Liver (tissue), 9 donors: ENCODE measurements around the gene PASK. TPM values are rescaled to one million over a fixed set of nuclear protein-coding genes. Genes with fewer than 3 reads are reported as not detected.

ENCODE experiments used
- DNase-seq: peaks from one replicate; pipeline ENCODE4 v3.0.0-alpha.2; 2017; ENCODE audit warnings: low spot score
- H3K27ac ChIP-seq, 2 donors: one replicate each; pipeline ENCODE4 v1.7.0; 2013; ENCODE audit warnings: inconsistent platforms in 2 of 2, low read length in 2 of 2, control low read depth in 1 of 2, low read depth in 1 of 2, mild to moderate bottlenecking in 1 of 2
- H3K27me3 ChIP-seq, 4 donors: one replicate each; pipeline versions ENCODE4 v1.6.1 to v1.7.0; 2013; ENCODE audit warnings: low read length in 3 of 4, inconsistent platforms in 1 of 4, mild to moderate bottlenecking in 1 of 4, moderate library complexity in 1 of 4; ENCODE audit not compliant: control insufficient read depth in 4 of 4, insufficient read depth in 4 of 4
- H3K36me3 ChIP-seq, 4 donors: one replicate each; pipeline versions ENCODE4 v1.6.1 to v1.7.0; 2013; ENCODE audit warnings: low read length in 3 of 4, mild to moderate bottlenecking in 3 of 4, low read depth in 1 of 4, moderate library complexity in 1 of 4; ENCODE audit not compliant: control insufficient read depth in 4 of 4, insufficient read depth in 3 of 4
- H3K4me1 ChIP-seq, 4 donors: one replicate each; pipeline versions ENCODE4 v1.6.1 to v1.7.0; 2013; ENCODE audit warnings: low read length in 3 of 4, mild to moderate bottlenecking in 3 of 4, moderate library complexity in 1 of 4; ENCODE audit not compliant: control insufficient read depth in 4 of 4, insufficient read depth in 4 of 4
- H3K4me3 ChIP-seq, 3 donors: one replicate each; pipeline versions ENCODE4 v1.6.1 to v1.7.0; 2013; ENCODE audit warnings: low read length in 3 of 3, control low read depth in 1 of 3, low read depth in 1 of 3, mild to moderate bottlenecking in 1 of 3
- H3K9ac ChIP-seq, 2 donors: one replicate each; pipeline ENCODE4 v1.7.0; 2013; ENCODE audit warnings: low read length in 2 of 2, mild to moderate bottlenecking in 2 of 2, moderate library complexity in 2 of 2, control low read depth in 1 of 2, low read depth in 1 of 2
- H3K9me3 ChIP-seq, 4 donors: one replicate each; pipeline versions ENCODE4 v1.6.1 to v1.7.0; 2013; ENCODE audit warnings: low read length in 3 of 4; ENCODE audit not compliant: control insufficient read depth in 4 of 4
- ATF3 ChIP-seq: IDR thresholded peaks from 2 replicates; pipeline ENCODE4 v1.6.1; 2016; ENCODE audit warnings: antibody characterized with exemption
- CTCF ChIP-seq: fragments of 150-350 bp; IDR thresholded peaks from 2 replicates; pipeline ENCODE4 v1.5.1; 2017; ENCODE audit warnings: improper control_type of control experiment, low read depth, low read length; ENCODE audit not compliant: missing input control
- EGR1 ChIP-seq, 2 donors: IDR thresholded peaks; 2 replicates each; pipeline ENCODE4 v1.6.1; 2016 to 2018; ENCODE audit warnings: antibody characterized with exemption in 2 of 2, low read depth in 2 of 2
- FOXA1 ChIP-seq: IDR thresholded peaks from 2 replicates; pipeline ENCODE4 v1.6.1; 2016; ENCODE audit warnings: antibody characterized with exemption
- FOXA2 ChIP-seq: IDR thresholded peaks from 2 replicates; pipeline ENCODE4 v1.6.1; 2016; ENCODE audit warnings: antibody characterized with exemption
- GABPA ChIP-seq, 2 donors: IDR thresholded peaks in 1 of 2; conservative IDR thresholded peaks in 1 of 2; 2 replicates each; pipeline ENCODE4 v1.6.1; 2016; ENCODE audit warnings: antibody characterized with exemption in 2 of 2, mild to moderate bottlenecking in 1 of 2, moderate library complexity in 1 of 2
- HNF4G ChIP-seq: IDR thresholded peaks from 2 replicates; pipeline ENCODE4 v1.6.1; 2016; ENCODE audit warnings: antibody characterized with exemption
- JUND ChIP-seq, 2 donors: IDR thresholded peaks; 2 replicates each; pipeline ENCODE4 v1.6.1; 2016; ENCODE audit warnings: antibody characterized with exemption in 2 of 2
- NR2F2 ChIP-seq: IDR thresholded peaks from 2 replicates; pipeline ENCODE4 v1.6.1; 2016; ENCODE audit warnings: antibody characterized with exemption
- RAD21 ChIP-seq, 2 donors: IDR thresholded peaks; 2 replicates each; pipeline ENCODE4 v1.6.1; 2016; ENCODE audit warnings: antibody characterized with exemption in 2 of 2, mild to moderate bottlenecking in 2 of 2
- REST ChIP-seq: IDR thresholded peaks from 2 replicates; pipeline ENCODE4 v1.6.1; 2016; ENCODE audit warnings: antibody characterized with exemption, mild to moderate bottlenecking
- SP1 ChIP-seq: IDR thresholded peaks from 2 replicates; pipeline ENCODE4 v1.6.1; 2018; ENCODE audit warnings: antibody characterized with exemption, mild to moderate bottlenecking
- YY1 ChIP-seq: IDR thresholded peaks from 2 replicates; pipeline ENCODE4 v1.6.1; 2016; ENCODE audit warnings: antibody characterized with exemption, mild to moderate bottlenecking
- ZBTB33 ChIP-seq: IDR thresholded peaks from 2 replicates; pipeline ENCODE4 v1.6.1; 2016; ENCODE audit warnings: antibody characterized with exemption
- WGBS: extraction: QIAGEN DNeasy Blood & Tissue Kit; methylation state at CpG from one replicate; pipeline ENCODE4 v1.1.7; 2013; 5-methylcytosine and 5-hydroxymethylcytosine counted together
- polyA plus RNA-seq, 2 donors: library from polyadenylated mRNA; stranded (reverse) in 1 of 2; unstranded in 1 of 2; fragments of 200-250 nt in 1 of 2; fragments of >200 nt in 1 of 2; fragmentation: Nextera tagmentation in 1 of 2; extraction: Ambion mirVana in 1 of 2; gene quantifications; one replicate each; pipeline versions ENCODE4 v1.2.1 to v1.2.3, GENCODE V29; 2013 to 2015
- total RNA-seq, 2 donors: library from RNA; depleted of rRNA; stranded (reverse); fragments of >200 nt; gene quantifications; one replicate each; pipeline ENCODE4 v1.2.3, GENCODE V29; 2014
- donor health status: healthy.
- donor health status: healthy.
- donor health status: healthy.
- donor health status: healthy.
- donor health status: healthy.

The PASK gene
- total and polyA plus RNA-seq, 4 donors: 0.96 to 8.8 (median 2.9) TPM

- H3K4me1 ChIP-seq: no peaks in the 10 kb centered on the region
- H3K4me3 ChIP-seq: no peak overlapping the region
- 95% methylated on average over 23 of the region's 23 CpGs for WGBS
- H3K36me3 ChIP-seq: peaks cover 0 to 44% (median 13%) of the 10 kb centered on the region in 4 donors
- H3K9me3 ChIP-seq: no peaks in the 10 kb centered on the region
- no peak overlapping the region for H3K27ac ChIP-seq
- no peak for TF ChIP-seq CTCF
- TF ChIP-seq RAD21 (IDR thresholded peaks at IDR 0.05): no peak
- TF ChIP-seq JUND (IDR thresholded peaks at IDR 0.05): no peak
- TF ChIP-seq GABPA (IDR thresholded peaks at IDR 0.05 in 1 of 2, conservative IDR thresholded peaks at IDR 0.05 in 1 of 2): no peak
- no peak for TF ChIP-seq SP1
- no peak for TF ChIP-seq ATF3
- no peak for TF ChIP-seq ZBTB33
- TF ChIP-seq EGR1 (IDR thresholded peaks at IDR 0.05; ENCODE audit: low read depth in 2 of 2): no peak
- TF ChIP-seq REST: no peak
- TF ChIP-seq HNF4G: no peak
- TF ChIP-seq FOXA1: no peak
- TF ChIP-seq NR2F2: no peak
- TF ChIP-seq YY1: no peak
- DNase-seq: no peak
- H3K27me3 ChIP-seq: no peaks in the 10 kb centered on the region
- no peak overlapping the region for H3K9ac ChIP-seq
These were observed 84.4 kb downstream of the PASK start for GRCh38 chr2:241064802-241065354.

GRCh38 chr2:241064008-241064801 is 85.1 kb downstream of the PASK start:
- DNase-seq: peak; percentile 44
- peaks cover 0 to 37% (median 7%) of the 10 kb centered on the region in 4 donors for H3K36me3 ChIP-seq
- no peaks in the 10 kb centered on the region for H3K9me3 ChIP-seq
- H3K9ac ChIP-seq: no peak overlapping the region
- H3K4me3 ChIP-seq: no peak overlapping the region
- no peak overlapping the region for H3K27ac ChIP-seq
- WGBS: 73% methylated on average over 32 of the region's 32 CpGs
- H3K4me1 ChIP-seq: no peaks in the 10 kb centered on the region
- no peak for TF ChIP-seq FOXA1
- no peak for TF ChIP-seq ZBTB33
- peak; percentile 56 for TF ChIP-seq SP1
- TF ChIP-seq FOXA2: no peak
- no peaks in the 10 kb centered on the region for H3K27me3 ChIP-seq
